GM18867 (cell line): ENCODE measurements around the gene MRGPRE.

ENCODE experiments used
- ATAC-seq: cut with Tn5 transposase; IDR thresholded peaks from one replicate; pipeline ENCODE4 v1.9.1; 2021; ENCODE audit warnings: mild to moderate bottlenecking, moderate library complexity; ENCODE audit not compliant: unreplicated experiment

Gene MRGPRE

DNA sequence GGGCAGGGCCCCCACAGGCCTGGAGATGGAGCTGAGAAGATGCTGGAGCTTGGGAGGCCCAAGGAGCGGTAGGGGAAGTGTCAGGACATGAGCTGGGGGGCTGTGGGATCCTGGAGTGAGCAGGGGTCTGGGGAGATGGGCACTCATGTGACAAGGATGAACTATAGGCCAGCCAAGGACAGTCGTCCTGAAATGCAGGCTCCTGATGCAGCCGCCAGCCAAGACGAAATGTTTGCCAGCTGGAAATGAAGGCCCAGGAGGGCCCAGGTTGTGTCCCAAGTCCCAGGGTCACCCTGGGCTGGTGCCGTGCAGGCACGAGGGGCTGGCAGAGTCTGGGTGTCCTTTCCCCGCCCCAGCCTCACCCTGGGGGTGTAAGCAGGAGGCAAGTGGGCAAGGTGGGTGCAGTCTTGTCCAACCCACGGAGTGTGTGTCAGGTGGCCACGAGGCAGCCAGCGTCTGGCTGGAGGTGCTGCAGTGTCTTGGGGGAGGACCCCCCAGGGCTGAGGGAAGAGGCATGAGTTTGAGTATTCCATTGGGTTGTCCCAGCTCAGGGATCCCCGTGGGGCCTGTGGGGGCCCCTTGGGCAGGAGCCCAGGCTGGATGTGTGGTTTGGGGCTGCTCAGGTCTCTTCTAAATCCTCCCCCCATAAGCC, 35.0 kb downstream of the MRGPRE start:
- no peak for ATAC-seq

DNA sequence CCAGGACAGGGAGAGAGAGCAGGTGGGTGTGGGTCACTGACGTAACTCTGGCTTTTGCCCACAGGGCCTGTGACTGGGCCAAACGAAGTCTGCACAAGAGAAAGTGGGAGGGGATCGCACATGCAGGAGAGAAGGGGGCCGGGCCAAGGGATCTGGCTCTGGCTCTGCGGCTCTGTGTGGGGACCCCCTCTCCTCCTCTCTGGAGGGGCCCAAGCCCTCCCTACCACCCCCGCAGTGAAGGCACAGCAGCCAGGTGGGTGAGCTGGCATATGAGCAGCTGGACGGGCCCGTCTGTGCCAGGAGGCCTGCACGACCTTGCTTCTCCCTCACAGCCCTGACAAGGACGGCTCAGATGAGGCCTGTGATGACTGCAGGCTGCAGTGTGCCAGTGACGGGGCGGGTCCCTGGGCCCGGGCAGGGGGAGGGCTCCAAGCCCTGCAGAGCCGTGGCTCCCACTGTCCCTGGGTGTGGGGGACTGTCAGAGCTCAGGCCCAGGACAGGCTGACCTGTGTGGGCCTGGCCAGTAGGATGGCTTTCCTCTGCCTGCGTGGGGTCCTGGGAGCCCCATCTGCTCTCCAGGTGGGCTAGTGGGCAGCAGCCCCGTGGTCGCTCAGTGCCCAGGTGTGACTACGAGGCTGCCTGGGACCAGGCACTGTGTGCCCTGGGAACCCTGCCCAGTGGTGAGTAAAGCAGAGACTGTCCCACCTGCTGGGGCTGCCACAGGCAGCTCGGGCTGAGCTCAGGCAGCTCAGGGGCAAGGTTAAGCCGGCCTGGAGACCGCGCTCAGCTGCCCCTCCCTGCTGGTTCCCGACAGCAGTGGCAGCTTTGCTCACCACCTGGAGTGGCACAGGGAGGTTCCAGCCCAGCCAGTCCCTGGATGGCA, 35.8 kb downstream of the MRGPRE start:
- ATAC-seq = no peak

- ATAC-seq = no peak
These were observed 36.7 kb downstream of the MRGPRE start for GRCh38 chr11:3195251-3196160.

DNA sequence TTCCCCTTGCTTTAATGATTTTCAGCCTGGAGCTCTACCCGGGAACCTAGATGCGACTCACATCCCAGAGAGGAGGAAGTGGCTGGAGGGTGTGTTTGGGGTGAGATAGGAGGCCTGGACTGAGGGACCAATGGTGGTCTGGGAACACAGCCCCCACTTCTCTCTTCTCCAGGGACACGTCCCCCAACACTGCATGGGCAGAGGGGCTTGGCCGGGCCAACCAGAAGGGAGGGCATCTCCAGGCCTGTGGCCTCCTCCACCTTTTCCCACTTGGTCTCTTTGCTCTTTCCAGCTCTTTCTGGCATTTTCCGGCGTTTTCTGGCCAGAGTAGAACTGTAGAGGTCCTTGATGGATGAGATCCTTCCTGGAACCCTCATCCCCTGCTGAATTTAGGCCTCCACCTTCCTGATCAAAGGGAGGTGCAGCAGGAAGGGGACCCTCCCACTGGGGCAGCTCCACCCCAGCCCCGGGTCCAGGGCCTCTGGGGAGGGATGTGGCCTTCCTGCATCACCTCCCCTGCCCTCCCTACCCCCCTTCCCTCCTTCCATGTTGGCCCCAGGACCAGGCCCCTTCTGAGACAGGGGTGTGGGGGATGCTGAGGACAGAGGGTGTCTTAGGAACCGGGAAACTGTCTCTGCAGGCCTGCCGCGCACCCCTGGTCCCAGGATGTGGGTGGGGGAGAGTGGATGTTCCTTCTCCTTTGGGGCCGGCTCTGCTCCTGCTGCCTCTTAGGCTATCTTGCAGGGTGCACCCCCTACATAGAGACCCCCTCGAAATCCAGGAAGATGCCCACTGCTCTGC, 38.0 kb downstream of the MRGPRE start:
- no peak for ATAC-seq

DNA sequence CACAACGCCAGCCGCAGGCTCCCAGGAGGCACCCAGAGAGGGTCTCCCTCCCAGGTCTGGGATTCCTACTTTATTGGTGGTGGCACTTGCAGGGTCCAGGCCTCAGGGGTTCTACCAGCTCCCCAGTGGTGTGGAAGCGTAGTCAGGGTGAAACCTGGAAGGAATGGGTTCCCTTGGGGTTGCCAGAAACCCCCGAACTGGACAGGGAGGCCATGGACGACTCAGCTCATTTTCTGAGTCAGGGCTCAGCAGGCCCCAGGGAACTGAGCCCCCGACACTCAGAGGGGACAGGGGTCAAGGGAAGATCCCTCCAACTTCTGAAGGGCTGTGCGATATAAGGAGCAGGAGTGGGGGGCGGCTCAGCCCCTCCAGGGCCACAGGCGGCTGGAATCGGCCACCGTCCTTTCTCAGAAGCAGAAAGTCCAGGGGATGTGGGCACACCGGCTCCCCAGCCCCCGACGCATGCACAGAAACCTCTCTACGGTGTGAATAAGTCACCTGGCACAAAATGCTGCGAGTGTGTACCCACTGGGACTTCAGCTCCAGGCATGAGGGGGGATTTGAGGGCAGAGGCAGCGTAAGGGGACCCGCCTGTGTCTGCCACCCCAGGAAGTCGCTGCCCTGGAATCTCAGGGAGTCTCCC, 38.7 kb downstream of the MRGPRE start:
- ATAC-seq = no peak

- no peak for ATAC-seq
These were observed 39.5 kb downstream of the MRGPRE start for GRCh38 chr11:3192511-3193372.

- no peak for ATAC-seq
These were observed 40.5 kb downstream of the MRGPRE start for GRCh38 chr11:3191586-3192324.

DNA sequence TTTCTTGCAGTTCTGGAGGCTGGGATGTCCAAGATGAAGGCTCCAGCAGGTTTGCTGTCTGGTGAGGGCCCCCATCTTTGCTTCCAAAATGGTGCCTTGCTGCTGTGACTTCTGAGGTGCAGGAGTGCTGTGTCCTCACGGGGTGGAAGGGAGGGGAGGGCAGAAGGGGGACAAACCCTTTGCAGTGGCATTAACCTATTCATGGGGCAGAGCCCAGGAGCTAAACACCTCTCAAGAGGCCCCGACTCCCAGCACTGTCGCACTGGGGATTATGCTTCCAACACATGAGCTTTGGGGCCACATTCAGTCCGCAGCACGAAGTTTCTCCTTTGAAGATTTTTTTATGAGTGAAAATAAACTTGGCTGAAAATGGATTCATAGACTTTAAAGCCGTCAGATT, 41.6 kb downstream of the MRGPRE start:
- no peak for ATAC-seq

- ATAC-seq = no peak
These were observed 42.2 kb downstream of the MRGPRE start for GRCh38 chr11:3189886-3190583.

- ATAC-seq = no peak
These were observed 42.9 kb downstream of the MRGPRE start for GRCh38 chr11:3189196-3189843.

DNA sequence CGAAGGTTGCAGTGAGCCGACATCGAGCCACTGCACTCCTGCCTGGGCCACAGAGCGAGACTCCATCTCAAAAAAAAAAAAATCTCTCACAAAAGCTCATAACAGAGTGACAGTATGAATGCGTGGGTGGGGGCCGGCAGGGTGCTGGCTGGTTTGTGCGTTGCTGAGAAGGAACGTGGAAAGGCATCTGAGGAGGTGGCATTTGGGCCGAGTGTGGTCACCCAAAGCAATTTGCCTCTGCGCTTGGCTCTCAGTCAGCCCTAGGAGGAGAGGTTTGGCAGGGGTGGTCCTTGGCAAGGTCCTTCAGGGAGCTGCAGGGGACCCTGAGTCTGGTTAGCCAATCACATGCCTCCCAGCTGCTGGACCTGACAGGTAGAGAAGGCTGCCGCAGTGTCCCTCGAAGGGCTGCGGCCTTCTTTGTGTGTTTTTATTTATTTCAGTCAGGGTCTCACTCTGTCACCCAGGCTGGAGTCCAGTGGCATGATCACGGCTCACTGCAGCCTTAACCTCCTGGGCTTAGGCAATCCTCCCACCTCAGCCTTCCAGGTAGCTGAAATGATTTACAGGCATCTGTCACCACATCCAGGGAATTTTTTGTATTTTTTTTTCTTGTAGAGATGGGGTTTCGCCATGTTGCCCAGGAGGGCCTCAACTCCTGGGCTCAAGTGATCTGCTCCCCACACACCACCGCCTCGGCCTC, 43.6 kb downstream of the MRGPRE start:
- ATAC-seq = no peak

DNA sequence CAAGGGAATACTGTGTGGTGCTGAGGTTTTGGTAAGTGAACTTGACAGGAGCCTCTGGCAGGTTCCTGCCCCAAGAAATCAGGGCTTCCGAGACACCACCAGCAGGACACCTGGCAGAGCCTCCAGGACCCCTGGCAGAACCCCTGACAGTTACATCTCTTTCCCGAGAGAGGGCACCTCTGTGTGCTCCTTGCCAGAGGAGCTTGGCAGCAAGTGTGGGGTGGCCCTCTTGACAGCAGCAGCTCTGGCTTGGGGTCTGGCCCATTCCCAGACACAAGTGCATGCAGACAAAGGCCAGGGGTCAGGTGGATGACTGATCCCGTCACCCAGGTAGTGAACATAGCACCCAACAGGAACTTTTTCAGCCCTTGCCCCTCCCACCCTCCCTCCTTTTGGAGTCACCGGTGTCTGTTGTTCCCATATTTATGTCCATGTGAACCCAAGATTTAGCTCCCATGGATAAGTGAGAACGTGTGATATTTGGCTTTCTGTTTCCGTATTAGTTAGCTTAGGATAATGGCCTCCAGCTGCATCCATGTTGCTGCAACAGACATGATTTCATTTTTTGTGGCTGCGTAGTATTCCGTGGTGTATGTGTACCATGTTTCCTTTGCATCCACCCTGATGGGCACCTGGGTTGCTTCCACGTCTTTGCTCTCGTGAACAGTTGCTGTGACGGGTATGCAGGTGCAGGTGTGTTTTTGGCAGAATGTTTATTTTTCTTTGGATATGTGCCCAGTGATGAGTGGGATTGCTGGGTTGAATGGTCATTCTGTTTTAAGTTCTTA, 45.9 kb downstream of the MRGPRE start:
- no peak for ATAC-seq

DNA sequence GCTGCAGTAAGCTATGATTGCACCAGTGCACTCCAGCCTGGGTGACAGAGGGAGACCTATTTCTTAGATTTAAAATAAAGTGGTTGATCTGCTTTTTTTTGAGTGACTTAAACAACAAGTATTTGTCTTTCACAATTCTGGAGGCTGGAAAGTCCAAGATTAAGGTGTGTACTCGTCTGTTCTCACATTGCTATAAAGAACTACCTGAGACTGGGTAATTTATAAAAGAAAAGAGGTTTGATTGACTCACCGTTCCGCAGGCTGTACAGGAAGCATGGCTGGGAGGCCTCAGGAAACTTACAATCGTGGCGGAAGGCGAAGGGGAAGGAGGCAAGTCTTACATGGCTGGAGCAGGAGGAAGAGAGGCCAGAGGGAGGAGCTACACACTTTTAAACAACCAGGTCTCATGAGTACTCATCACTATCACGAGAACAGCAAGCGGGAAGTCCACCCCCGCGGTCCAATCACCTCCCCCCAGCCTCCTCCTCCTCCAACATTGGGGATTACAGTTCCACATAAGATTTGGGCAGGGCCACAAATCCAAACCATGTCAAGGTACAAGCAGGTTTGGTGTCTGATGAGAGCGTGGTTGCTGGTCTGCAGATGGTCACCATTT, 47.4 kb downstream of the MRGPRE start:
- no peak for ATAC-seq

- ATAC-seq = no peak
These were observed 48.7 kb downstream of the MRGPRE start for GRCh38 chr11:3183523-3183922.

DNA sequence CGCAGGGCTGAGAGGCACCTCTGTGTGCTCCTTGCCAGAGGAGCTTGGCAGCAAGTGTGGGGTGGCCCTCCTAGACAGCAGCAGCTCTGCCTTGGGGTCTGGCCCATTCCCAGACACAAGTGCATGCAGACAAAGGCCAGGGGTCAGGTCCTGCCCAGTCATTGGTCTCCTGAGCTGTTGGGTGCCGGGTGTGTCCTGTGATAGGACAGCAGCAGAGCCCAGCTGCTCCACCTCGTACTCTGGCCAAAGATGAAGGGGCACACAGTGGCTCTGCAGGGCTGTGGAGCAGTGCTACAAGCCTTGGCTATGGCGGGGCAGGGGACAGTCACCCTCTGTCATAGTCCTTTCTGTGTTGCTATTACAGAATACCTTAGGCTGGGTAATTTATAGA, 49.8 kb downstream of the MRGPRE start:
- ATAC-seq = no peak
